ENCODE data around the gene SHLD1. TPM values are rescaled to one million over a fixed set of nuclear protein-coding genes. Genes with fewer than 3 reads are reported as not detected.
"Not testable (repeated sequence)": the region's sequence is repeated elsewhere in the genome, so short reads cannot be mapped to it uniquely, and the experiment has no call there.

Gene SHLD1
- total RNA-seq, 4 donors from 2014 or later, result 1.8 to 9.7 (median 6.3) TPM

DNA sequence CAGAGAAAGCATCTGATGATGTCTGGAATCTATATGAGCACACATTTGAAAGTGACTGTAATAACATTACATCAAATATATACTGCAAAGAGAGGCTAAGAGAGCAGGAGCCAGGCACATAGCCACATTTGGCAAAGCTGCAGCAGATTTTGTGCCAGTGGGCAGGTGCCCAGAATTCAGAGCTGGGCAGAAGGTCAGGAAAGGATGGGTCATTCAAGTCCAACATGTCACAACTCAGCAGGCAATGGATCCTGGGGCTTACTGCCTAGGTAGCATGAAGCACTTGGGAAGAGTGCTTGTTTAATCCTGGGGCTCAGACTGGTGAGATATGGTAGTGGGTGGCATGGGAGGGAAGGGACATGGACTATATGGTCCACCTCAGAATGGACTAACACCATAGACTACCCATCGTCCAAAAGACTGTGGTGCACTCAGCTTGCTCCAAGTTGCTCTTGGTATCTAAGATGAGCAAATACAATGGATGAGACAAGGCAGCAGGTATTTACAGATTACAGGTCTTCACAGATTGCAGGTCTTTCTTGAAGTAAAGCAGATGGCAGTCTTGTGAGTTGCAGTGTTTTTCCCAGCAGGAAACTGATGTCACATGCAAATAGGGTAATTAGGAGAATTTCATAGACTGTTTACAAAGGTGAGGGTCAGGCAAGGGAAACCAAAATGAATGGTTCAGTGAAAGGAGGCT, 31.2 kb upstream of the SHLD1 start:
- Histone ChIP-seq H3K36me3 (no peaks in the 10 kb centered on the region), H3K27me3 (no peaks in the 10 kb centered on the region), H3K4me1 (no peaks in the 10 kb centered on the region), H3K4me3 (no peak overlapping the region), H3K9me3 (no peaks in the 10 kb centered on the region), H3K27ac (no peak overlapping the region)
- DNase-seq, result no peak
- TF ChIP-seq, protein P1, sequence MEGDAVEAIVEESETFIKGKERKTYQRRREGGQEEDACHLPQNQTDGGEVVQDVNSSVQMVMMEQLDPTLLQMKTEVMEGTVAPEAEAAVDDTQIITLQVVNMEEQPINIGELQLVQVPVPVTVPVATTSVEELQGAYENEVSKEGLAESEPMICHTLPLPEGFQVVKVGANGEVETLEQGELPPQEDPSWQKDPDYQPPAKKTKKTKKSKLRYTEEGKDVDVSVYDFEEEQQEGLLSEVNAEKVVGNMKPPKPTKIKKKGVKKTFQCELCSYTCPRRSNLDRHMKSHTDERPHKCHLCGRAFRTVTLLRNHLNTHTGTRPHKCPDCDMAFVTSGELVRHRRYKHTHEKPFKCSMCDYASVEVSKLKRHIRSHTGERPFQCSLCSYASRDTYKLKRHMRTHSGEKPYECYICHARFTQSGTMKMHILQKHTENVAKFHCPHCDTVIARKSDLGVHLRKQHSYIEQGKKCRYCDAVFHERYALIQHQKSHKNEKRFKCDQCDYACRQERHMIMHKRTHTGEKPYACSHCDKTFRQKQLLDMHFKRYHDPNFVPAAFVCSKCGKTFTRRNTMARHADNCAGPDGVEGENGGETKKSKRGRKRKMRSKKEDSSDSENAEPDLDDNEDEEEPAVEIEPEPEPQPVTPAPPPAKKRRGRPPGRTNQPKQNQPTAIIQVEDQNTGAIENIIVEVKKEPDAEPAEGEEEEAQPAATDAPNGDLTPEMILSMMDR (IDR thresholded peaks at IDR 0.05), result no peak
- no peak for TF ChIP-seq POLR2A (IDR thresholded peaks at IDR 0.05)
- intact Hi-C loops (cut with DNase I; ENCODE audit: low total_unique reads), result no loop called here

DNA sequence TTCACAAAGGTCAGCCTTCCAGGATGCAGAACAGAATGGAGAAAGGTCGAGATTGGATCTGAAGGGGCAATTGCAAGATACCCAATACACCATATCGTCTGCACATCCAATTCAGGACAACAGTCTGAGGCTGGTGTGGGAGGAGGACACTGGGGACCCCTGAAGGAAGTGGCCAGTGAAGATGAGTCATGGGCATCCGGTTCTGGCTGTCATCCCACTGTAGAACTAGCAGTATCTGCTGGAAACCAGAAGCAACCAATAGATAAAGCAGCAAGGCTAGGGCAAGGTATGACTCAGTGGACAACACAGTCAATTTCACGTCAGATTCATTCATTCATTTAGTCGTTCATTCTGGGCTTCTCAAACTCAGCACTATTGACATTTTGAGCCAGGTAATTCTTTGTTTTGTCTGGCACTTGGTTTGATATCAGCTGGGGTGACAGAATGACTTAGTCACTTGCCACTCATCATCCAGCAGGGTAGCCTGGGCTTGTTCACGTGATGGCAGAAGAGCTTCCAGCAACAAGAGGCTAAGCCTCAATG, 30.3 kb upstream of the SHLD1 start:
- intact Hi-C loops (cut with DNase I; ENCODE audit: low total_unique reads), result no loop called here
- Histone ChIP-seq H3K36me3 (no peaks in the 10 kb centered on the region), H3K27ac (no peak overlapping the region), H3K4me3 (no peak overlapping the region), H3K27me3 (no peaks in the 10 kb centered on the region), H3K9me3 (no peaks in the 10 kb centered on the region), H3K4me1 (no peaks in the 10 kb centered on the region)
- DNase-seq, result no peak
- TF ChIP-seq, protein P1 (IDR thresholded peaks at IDR 0.05), result no peak
- TF ChIP-seq POLR2A (IDR thresholded peaks at IDR 0.05), result no peak

DNA sequence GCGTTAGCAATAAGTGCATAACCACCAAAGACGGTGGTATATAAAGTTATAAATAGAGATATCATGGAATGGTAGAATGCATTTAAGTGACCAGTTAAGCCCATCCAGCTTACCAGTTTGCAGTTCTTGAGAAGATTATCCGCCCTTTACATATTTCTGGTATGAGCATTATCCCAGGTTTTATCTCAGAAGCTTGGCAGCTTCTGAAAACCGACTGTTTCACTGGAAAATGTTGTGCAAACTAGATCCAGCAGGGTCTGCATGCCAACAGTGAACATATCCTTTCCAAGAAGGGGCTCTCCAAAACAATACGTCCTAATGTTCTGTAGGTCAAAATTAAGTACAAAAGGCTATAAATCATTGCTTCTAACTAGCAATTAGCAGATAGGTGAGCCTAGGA, 29.5 kb upstream of the SHLD1 start:
- Histone ChIP-seq H3K4me1 (no peaks in the 10 kb centered on the region), H3K4me3 (no peak overlapping the region), H3K9me3 (no peaks in the 10 kb centered on the region), H3K27me3 (no peaks in the 10 kb centered on the region), H3K27ac (no peak overlapping the region), H3K36me3 (no peaks in the 10 kb centered on the region)
- intact Hi-C loops (cut with DNase I; ENCODE audit: low total_unique reads), result no loop called here
- no peak for DNase-seq
- TF ChIP-seq POLR2A (IDR thresholded peaks at IDR 0.05), result no peak
- TF ChIP-seq, protein P1 (IDR thresholded peaks at IDR 0.05), result no peak

DNA sequence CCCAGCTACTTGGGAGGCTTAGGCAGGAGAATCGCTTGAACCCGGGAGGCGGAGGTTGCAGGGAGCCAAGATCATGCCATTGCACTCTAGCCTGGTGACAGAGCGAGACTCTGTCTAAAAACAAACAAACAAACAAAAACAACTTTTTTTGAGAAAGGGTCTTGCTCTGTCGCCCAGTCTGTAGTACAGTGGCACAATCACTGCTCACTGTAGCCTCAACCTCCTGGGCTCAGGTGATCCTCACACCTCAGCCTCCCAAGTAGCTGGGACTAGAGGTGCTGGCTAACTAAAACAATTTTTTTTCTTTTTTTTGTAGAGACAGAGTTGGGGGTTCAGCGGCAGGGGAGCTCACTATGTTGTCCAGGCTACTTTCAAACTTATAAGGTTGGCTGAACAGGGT, 28.8 kb upstream of the SHLD1 start:
- DNase-seq; H3K27me3 ChIP-seq; H3K27ac ChIP-seq; intact Hi-C loops (cut with DNase I; ENCODE audit: low total_unique reads); H3K4me1 ChIP-seq; H3K9me3 ChIP-seq; H3K36me3 ChIP-seq; H3K4me3 ChIP-seq: not testable (repeated sequence)

DNA sequence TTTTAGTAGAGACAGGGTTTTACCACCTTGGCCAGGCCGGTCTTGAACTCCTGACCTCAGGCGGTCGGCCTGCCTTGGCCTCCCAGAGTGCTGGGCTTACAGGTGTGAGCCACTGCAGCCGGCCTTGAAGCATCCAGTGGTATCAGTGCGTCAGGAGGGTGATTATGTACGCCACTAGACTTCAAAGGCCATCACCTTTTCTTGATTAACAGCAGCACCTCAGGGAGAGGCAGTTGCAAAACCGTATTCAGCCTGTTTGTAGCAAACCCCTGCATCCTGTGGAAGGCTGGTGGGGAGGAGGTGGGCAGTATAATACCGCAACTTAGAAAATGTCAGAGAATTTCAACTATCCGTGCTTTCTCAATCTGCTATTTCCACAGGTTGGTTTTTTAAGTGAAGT, 27.3 kb upstream of the SHLD1 start:
- TF ChIP-seq POLR2A (IDR thresholded peaks at IDR 0.05), result no peak
- TF ChIP-seq, protein P1 (IDR thresholded peaks at IDR 0.05), result no peak

DNA sequence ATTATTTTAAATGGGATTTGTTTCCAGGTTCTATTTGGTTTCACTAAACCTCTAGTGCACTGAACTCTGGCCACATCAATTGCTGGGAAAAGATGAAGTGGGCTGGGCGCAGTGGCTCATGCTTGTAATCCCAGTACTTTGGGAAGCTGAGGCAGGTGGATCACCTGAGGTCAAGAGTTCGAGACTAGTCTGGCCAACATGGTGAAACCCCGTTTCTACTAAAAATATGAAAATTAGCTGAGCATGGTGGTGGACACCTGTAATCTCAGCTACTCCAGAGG, 25.1 kb upstream of the SHLD1 start:
- H3K4me1 ChIP-seq; DNase-seq; H3K4me3 ChIP-seq; H3K9me3 ChIP-seq; H3K27ac ChIP-seq; intact Hi-C loops (cut with DNase I; ENCODE audit: low total_unique reads); H3K36me3 ChIP-seq; H3K27me3 ChIP-seq: not testable (repeated sequence)

More for the DNA sequence above, 27.3 kb upstream of the SHLD1 start:
- no peak overlapping the region for H3K4me3 ChIP-seq
- H3K36me3 ChIP-seq, result no peaks in the 10 kb centered on the region
- no peak overlapping the region for H3K27ac ChIP-seq
- H3K4me1 ChIP-seq, result no peaks in the 10 kb centered on the region
- H3K9me3 ChIP-seq, result no peaks in the 10 kb centered on the region
- no peak for DNase-seq
- intact Hi-C loops (cut with DNase I; ENCODE audit: low total_unique reads), result no loop called here
- H3K27me3 ChIP-seq, result no peaks in the 10 kb centered on the region
